Measurements from ENCODE around the gene ISX. TPM values are rescaled to one million over a fixed set of nuclear protein-coding genes. Genes with fewer than 3 reads are reported as not detected.

The ISX gene
- total RNA-seq, 3 donors from 2014 or later, result 35.3 to 104 (median 50.3) TPM

DNA sequence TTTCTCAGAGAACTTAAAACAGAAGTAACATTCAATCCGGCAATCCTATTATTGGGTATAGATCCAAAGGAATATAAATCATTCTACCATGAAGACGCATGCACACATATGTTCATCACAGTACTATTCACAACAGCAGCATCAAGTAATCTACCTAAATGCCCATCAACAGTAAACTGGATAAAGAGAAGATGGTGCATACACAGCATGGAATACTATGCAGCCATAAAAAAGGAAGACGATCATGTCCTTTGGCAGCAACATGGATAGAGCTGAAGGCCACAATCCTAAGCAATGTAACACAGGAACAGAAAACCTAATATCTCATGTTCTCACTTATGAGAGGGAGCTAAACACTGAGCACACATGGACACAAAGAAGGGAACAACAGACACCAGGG lies 6.3 kb upstream of the ISX start:
- DNase-seq, result no peak
- no peaks in the 10 kb centered on the region for H3K36me3 ChIP-seq (ENCODE audit: low read depth)
- no peak for ATAC-seq
- H3K4me1 ChIP-seq (ENCODE audit: low read depth), result no peaks in the 10 kb centered on the region
- H3K9me3 ChIP-seq, result no peaks in the 10 kb centered on the region
- TF ChIP-seq, protein P1, sequence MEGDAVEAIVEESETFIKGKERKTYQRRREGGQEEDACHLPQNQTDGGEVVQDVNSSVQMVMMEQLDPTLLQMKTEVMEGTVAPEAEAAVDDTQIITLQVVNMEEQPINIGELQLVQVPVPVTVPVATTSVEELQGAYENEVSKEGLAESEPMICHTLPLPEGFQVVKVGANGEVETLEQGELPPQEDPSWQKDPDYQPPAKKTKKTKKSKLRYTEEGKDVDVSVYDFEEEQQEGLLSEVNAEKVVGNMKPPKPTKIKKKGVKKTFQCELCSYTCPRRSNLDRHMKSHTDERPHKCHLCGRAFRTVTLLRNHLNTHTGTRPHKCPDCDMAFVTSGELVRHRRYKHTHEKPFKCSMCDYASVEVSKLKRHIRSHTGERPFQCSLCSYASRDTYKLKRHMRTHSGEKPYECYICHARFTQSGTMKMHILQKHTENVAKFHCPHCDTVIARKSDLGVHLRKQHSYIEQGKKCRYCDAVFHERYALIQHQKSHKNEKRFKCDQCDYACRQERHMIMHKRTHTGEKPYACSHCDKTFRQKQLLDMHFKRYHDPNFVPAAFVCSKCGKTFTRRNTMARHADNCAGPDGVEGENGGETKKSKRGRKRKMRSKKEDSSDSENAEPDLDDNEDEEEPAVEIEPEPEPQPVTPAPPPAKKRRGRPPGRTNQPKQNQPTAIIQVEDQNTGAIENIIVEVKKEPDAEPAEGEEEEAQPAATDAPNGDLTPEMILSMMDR (IDR thresholded peaks at IDR 0.05), result no peak
- H3K4me3 ChIP-seq, result no peak overlapping the region
- intact Hi-C loops (cut with DNase I, micrococcal nuclease), result no loop called here

DNA sequence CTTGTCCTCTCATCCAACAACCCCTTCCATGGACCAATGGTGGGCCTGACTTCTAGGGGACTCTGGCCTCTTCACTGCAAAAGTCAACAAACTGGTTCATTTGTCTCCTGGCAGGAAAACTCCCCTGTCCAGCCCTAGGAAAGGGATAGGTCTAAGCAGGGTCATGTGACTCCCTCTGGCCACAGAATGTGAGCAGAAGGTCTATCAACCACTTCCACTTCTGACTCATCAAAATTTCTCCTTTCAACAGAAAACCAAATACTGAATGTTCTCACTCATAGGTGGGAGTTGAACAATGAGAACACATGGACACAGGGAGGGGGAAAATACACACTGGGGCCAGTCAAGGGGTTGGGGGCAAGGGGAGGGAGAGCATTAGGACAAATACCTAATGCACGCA lies 1.3 kb upstream of the ISX start:
- DNase-seq (peak in 1 of 3 donors; percentile 49), ATAC-seq (peak; percentile 55)
- no peaks in the 10 kb centered on the region for H3K9me3 ChIP-seq
- H3K4me1 ChIP-seq (ENCODE audit: low read depth), result peaks cover 8% of the 10 kb centered on the region
- H3K4me3 ChIP-seq, result no peak overlapping the region
- H3K36me3 ChIP-seq (ENCODE audit: low read depth), result no peaks in the 10 kb centered on the region
- TF ChIP-seq, protein P1 (IDR thresholded peaks at IDR 0.05), result no peak
- intact Hi-C loops (cut with DNase I, micrococcal nuclease), result no loop called here

DNA sequence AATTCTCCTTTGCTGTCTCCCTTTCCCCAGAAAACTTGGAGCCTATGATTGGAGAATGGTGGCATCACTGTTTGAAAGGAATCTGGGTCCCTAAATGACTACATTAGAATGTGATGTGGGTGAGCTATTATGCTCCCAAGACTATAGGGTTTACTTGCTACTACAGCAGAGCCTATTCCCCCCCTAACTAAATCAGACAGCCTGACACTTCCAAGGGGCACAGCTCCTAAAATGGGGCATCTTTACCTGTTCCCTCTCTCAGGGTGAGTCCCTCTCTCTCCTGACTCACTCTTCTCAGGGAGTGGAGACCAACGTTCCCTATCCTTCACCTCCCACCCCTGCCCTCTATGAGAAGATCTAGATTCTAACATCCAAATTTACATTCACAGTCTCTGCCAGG lies 775 bp upstream of the ISX start:
- DNase-seq (no peak), ATAC-seq (no peak)
- peaks cover 8% of the 10 kb centered on the region for H3K4me1 ChIP-seq (ENCODE audit: low read depth)
- intact Hi-C loops (cut with DNase I, micrococcal nuclease), result no loop called here
- H3K9me3 ChIP-seq, result no peaks in the 10 kb centered on the region
- H3K4me3 ChIP-seq, result no peak overlapping the region
- H3K36me3 ChIP-seq (ENCODE audit: low read depth), result no peaks in the 10 kb centered on the region
- TF ChIP-seq, protein P1 (IDR thresholded peaks at IDR 0.05), result no peak

DNA sequence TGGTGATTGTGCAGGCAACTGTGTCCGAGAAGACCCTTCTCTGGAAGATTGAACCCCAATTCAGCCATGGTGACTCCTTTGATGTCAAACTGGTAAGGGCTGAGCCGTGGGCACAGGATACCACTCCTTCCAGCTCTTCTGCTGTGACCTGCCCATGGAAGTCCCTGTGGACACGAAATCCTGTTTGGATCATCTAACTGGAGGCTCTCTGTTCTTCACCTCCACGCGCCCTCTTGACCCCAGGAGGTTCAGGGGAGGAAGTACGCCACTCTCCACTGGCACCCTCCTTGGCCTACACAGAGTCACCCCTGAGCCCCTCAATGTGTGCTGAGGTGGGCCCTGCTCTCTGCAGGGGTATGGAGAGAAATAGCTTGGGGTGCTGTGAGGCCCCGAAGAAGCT lies 810 bp downstream of the ISX start:
- Histone ChIP-seq H3K4me3 (peak overlapping the region; percentile 27), H3K4me1 (ENCODE audit: low read depth) (peaks cover 8% of the 10 kb centered on the region), H3K36me3 (ENCODE audit: low read depth) (no peaks in the 10 kb centered on the region), H3K9me3 (no peaks in the 10 kb centered on the region)
- ATAC-seq, result peak; percentile 3
- intact Hi-C loops (cut with DNase I, micrococcal nuclease), result no loop called here
- TF ChIP-seq, protein P1 (IDR thresholded peaks at IDR 0.05), result no peak
- no peak for DNase-seq

DNA sequence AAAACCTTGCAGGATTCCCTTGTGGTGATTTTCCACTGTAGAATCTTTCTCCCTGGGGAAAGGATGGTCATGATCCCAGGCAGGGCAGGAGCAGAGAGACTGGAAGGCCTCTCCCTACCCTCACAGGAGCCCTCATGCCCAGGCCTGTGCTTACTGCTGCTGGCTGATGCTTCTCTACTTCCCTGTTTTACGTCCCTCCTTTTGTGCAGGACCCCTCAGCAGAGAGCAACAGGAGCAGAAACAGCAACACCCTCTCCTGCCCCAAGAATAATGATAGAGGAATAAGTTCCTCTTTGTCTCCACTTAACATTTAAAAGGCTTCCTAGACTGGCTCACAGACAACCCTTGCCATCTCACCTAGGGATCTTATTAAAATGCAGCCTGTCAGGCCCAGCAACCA lies 3.6 kb downstream of the ISX start:
- Histone ChIP-seq H3K4me3 (no peak overlapping the region), H3K36me3 (ENCODE audit: low read depth) (no peaks in the 10 kb centered on the region), H3K9me3 (no peaks in the 10 kb centered on the region), H3K4me1 (ENCODE audit: low read depth) (peaks cover 8% of the 10 kb centered on the region)
- intact Hi-C loops (cut with DNase I, micrococcal nuclease), result no loop called here
- DNase-seq (no peak), ATAC-seq (no peak)
- TF ChIP-seq, protein P1 (IDR thresholded peaks at IDR 0.05), result no peak

DNA sequence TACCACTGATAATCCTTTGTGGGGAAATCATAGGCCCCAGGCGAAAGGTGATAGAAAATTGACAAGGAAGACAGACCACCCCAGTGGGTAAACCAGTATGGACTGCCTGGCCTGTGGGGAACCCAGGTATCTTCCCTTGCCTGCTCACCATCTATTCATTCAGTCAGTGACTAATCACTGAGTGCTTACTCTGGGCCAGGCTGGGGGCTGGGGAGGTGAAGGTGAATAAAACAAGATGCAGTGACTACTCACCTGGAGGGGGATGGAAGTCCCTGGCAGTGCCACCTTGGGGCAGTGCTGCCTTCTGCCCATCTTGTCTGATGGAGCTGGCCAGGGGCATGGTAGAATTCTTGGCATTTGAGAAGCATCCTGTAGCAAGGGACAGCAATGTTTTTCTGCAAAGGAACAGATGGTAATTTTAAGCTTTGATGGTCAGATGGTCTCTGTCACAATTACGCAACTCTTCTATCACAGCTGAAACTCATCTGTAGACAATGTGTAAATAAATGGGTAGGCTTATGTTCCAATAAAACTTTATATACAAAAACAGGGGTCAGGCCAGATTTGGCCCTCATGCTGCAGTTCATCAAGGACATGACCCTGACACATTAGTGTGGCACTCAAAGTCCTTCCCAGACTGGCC lies 4.6 kb downstream of the ISX start:
- intact Hi-C loops (cut with DNase I, micrococcal nuclease), result no loop called here
- ATAC-seq (no peak), DNase-seq (no peak)
- Histone ChIP-seq H3K4me1 (ENCODE audit: low read depth) (peaks cover 5% of the 10 kb centered on the region), H3K36me3 (ENCODE audit: low read depth) (no peaks in the 10 kb centered on the region), H3K9me3 (no peaks in the 10 kb centered on the region), H3K4me3 (no peak overlapping the region)
- TF ChIP-seq, protein P1 (IDR thresholded peaks at IDR 0.05), result no peak
